ENCODE results near the gene PGAP6. TPM values are rescaled to one million over a fixed set of nuclear protein-coding genes. Genes with fewer than 3 reads are reported as not detected.

PGAP6 gene
- total and polyA plus RNA-seq, 3 donors from 2014 or later, result 121 to 265 (median 261) TPM

DNA sequence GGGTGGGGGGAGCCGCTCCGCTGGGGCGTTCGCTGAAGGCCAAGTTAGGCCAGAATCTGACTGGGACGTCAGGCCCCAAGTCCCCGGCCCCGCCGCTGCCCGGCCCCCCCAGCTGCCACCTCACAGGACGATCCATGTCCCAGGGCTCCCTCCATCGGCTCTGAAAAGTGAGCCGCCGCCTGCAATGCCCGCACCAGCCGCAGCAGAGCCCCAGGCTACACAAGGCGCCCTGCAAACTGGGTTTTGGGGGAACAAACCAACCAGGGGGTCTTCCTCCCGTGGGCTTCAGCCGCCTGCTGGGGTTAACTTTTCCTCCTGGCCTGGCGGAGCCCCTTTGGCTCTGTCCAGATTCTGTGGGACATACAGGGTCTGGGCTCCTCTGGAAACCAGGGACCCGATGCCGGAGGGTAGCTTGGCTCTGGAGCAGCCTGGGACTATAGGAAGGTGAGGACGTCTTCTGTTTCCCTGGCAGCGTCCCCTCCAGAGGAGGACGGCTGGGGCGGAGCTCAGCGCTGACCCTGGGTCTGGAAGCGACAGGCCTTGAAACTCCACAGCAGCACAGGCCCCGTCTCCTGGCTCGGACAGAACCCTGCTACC is 16.1 kb upstream of the PGAP6 start:
- H3K4me1 ChIP-seq, result peaks cover 23% of the 10 kb centered on the region
- WGBS, 2 donors, result 17 to 26% methylated on average over 10 to 16 of the region's 29 CpGs
- no peak for TF ChIP-seq POLR2A (IDR thresholded peaks at IDR 0.05)
- TF ChIP-seq, protein P1, sequence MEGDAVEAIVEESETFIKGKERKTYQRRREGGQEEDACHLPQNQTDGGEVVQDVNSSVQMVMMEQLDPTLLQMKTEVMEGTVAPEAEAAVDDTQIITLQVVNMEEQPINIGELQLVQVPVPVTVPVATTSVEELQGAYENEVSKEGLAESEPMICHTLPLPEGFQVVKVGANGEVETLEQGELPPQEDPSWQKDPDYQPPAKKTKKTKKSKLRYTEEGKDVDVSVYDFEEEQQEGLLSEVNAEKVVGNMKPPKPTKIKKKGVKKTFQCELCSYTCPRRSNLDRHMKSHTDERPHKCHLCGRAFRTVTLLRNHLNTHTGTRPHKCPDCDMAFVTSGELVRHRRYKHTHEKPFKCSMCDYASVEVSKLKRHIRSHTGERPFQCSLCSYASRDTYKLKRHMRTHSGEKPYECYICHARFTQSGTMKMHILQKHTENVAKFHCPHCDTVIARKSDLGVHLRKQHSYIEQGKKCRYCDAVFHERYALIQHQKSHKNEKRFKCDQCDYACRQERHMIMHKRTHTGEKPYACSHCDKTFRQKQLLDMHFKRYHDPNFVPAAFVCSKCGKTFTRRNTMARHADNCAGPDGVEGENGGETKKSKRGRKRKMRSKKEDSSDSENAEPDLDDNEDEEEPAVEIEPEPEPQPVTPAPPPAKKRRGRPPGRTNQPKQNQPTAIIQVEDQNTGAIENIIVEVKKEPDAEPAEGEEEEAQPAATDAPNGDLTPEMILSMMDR (IDR thresholded peaks at IDR 0.05), result peak; percentile 33 to 49 (median 44)
- peak; percentile 75 for DNase-seq
- intact Hi-C loops (cut with DNase I; ENCODE audit: low total_unique reads), result no loop called here
- H3K36me3 ChIP-seq (ENCODE audit: low read depth, missing control alignments), result no peaks in the 10 kb centered on the region
- no peaks in the 10 kb centered on the region for H3K9me3 ChIP-seq
- H3K27ac ChIP-seq, result peak overlapping the region; percentile 55 to 88
- H3K27me3 ChIP-seq, result no peaks in the 10 kb centered on the region
- peak overlapping the region; percentile 65 to 78 for H3K4me3 ChIP-seq

DNA sequence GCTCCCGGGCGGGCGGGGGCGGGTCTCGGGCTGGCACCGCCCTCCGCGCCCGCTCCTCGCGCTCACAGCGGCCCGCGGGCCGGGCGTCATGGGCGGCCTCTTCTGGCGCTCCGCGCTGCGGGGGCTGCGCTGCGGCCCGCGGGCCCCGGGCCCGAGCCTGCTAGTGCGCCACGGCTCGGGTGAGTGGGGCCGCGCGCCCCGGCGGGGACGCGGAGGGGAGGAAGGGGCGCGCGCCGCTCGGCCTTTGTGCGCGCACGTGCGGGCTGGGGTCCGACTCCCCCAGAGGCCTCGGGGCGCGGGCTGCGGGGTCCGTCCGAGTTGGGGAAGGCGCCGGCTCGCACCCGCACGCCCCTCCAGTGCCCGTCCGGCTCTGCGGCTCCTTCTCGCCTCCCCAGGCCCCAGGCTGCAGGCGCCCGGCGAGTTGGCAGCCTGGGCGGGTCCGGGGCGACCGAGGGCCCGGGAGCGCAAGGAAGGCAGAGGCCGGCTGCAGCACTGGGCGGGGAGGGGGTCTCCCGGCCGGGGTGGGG is 15.4 kb upstream of the PGAP6 start, which contains the start of gene NME4:
TSS of gene NME4 (plus strand) at position 65 of the 527 bp plus-strand sequence. CDS start at position 89, 24 bp downstream.
- Histone ChIP-seq H3K36me3 (ENCODE audit: low read depth, missing control alignments) (no peaks in the 10 kb centered on the region), H3K4me1 (peaks cover 23% of the 10 kb centered on the region), H3K27ac (peak within 1 kb of the TSS; percentile 80 to 88), H3K27me3 (no peaks in the 10 kb centered on the region), H3K4me3 (peak within 1 kb of the TSS; percentile 65 to 78), H3K9me3 (no peaks in the 10 kb centered on the region)
- WGBS, 2 donors, result 0% methylated on average over 5 to 39 of the region's 75 CpGs
- DNase-seq, result peak; percentile 51
- TF ChIP-seq, protein P1 (IDR thresholded peaks at IDR 0.05), result no peak
- no peak for TF ChIP-seq POLR2A (IDR thresholded peaks at IDR 0.05)
- intact Hi-C loops (cut with DNase I; ENCODE audit: low total_unique reads), result no loop called here

DNA sequence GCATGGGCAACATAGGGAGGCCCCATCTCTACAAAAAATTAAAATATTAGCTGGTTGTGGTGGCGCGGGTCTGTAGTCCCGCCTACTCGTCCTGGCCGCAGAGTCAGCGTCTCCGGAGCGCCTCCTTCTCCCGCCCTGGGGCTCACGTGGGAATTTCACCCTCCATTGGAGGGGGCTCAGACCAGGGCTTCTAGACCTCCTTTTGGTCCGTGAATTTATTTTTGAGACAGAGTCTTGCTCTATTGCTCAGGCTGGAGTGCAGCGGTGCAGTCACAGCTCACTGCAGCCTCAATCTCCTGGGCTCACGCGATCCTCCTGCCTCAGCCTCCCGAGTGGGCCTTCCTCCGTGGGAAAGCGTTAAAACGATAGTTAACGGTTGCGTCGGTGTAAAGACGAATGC is 14.8 kb upstream of the PGAP6 start:
- intact Hi-C loops (cut with DNase I; ENCODE audit: low total_unique reads), result no loop called here
- H3K9me3 ChIP-seq, result no peaks in the 10 kb centered on the region
- peak; percentile 75 for DNase-seq
- TF ChIP-seq, protein P1 (IDR thresholded peaks at IDR 0.05), result no peak
- no peak for TF ChIP-seq POLR2A (IDR thresholded peaks at IDR 0.05)
- H3K4me1 ChIP-seq, result peaks cover 23% of the 10 kb centered on the region
- H3K36me3 ChIP-seq (ENCODE audit: low read depth, missing control alignments), result no peaks in the 10 kb centered on the region
- no peaks in the 10 kb centered on the region for H3K27me3 ChIP-seq
- peak overlapping the region; percentile 57 to 78 for H3K4me3 ChIP-seq
- H3K27ac ChIP-seq, result peak overlapping the region; percentile 80 to 88
- 0 to 1% methylated on average over 18 to 22 of the region's 22 CpGs for WGBS, 2 donors

DNA sequence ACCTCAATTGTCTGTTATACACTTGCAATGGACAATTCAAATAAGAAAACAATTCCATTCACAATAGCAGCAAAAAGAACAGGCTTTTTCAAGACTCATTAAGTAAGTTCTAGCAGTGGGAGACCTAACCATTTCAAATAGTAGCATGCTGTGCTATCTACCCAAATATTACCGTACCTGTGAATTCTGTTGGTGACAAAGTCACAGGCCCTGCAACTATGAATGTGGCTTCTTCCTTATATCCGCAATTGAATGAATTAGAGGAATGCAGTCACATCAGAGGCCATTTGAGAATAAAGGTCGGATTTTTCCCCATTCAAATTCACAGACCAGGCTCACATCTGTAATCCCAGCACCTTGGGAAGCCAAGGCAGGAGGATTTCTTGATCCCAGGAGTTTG is 14.4 kb upstream of the PGAP6 start:
- no peaks in the 10 kb centered on the region for H3K27me3 ChIP-seq
- intact Hi-C loops (cut with DNase I; ENCODE audit: low total_unique reads), result no loop called here
- no peaks in the 10 kb centered on the region for H3K36me3 ChIP-seq (ENCODE audit: low read depth, missing control alignments)
- whole genome bisulfite sequencing, 2 donors, result 2 to 16% methylated on average over 3 of the region's 3 CpGs
- H3K27ac ChIP-seq, result peak overlapping the region; percentile 80 to 88
- H3K4me1 ChIP-seq, result peaks cover 23% of the 10 kb centered on the region
- TF ChIP-seq, protein P1 (IDR thresholded peaks at IDR 0.05), result no peak
- no peak for TF ChIP-seq POLR2A (IDR thresholded peaks at IDR 0.05)
- H3K4me3 ChIP-seq, result peak overlapping the region; percentile 57 to 78
- H3K9me3 ChIP-seq, result no peaks in the 10 kb centered on the region
- DNase-seq, result no peak
